DMS79 (cell line): ENCODE results near the gene FAM186B.

Source experiments
- DNase-seq: peaks from one replicate; lab custom pipeline; 2025; lab: John Stamatoyannopoulos, UW

The FAM186B gene

GRCh38 chr12:49567611-49568441 is 37.6 kb downstream of the FAM186B start, which contains the start of gene MCRS1:
Gene MCRS1, minus strand, starts transcription at chr12:49568142. Its CDS starts 1,411 bp downstream, at chr12:49566731.
- peak; percentile 82 for DNase-seq

- DNase-seq, result no peak
Observed at GRCh38 chr12:49567302-49567610, 38.2 kb downstream of the FAM186B start.

GRCh38 chr12:49566361-49566760 is 39.1 kb downstream of the FAM186B start:
- DNase-seq, result no peak

GRCh38 chr12:49565406-49566265 is 39.8 kb downstream of the FAM186B start:
- no peak for DNase-seq

GRCh38 chr12:49564686-49565405 is 40.6 kb downstream of the FAM186B start:
- DNase-seq, result no peak

- DNase-seq, result no peak
Observed at GRCh38 chr12:49563951-49564685, 41.3 kb downstream of the FAM186B start.

GRCh38 chr12:49562831-49563230 is 42.6 kb downstream of the FAM186B start:
- no peak for DNase-seq

- no peak for DNase-seq
Observed at GRCh38 chr12:49562233-49562632, 43.2 kb downstream of the FAM186B start.

GRCh38 chr12:49560695-49561094 is 44.7 kb downstream of the FAM186B start:
- no peak for DNase-seq

GRCh38 chr12:49559011-49559675 is 46.3 kb downstream of the FAM186B start:
- no peak for DNase-seq

GRCh38 chr12:49558526-49558925 is 46.9 kb downstream of the FAM186B start:
- no peak for DNase-seq

- no peak for DNase-seq
Observed at GRCh38 chr12:49557917-49558215, 47.6 kb downstream of the FAM186B start.

GRCh38 chr12:49557187-49557916 is 48.1 kb downstream of the FAM186B start:
- DNase-seq, result no peak

GRCh38 chr12:49556391-49557186 is 48.9 kb downstream of the FAM186B start:
- DNase-seq, result no peak

GRCh38 chr12:49555631-49556390 is 49.6 kb downstream of the FAM186B start:
- no peak for DNase-seq

GRCh38 chr12:49554266-49554665 is 51.2 kb downstream of the FAM186B start:
- DNase-seq, result no peak

- DNase-seq, result peak; percentile 25
Observed at GRCh38 chr12:49553512-49554088, 51.8 kb downstream of the FAM186B start.

GRCh38 chr12:49552899-49553298 is 52.5 kb downstream of the FAM186B start:
- DNase-seq, result no peak

GRCh38 chr12:49552425-49552824 is 53.0 kb downstream of the FAM186B start:
- DNase-seq, result no peak
